GM18502 (cell line): ENCODE results near the gene ARFGEF3.
"Not testable (repeated sequence)": the region's sequence is repeated elsewhere in the genome, so short reads cannot be mapped to it uniquely, and the experiment has no call there.

Experiments
- ATAC-seq: cut with Tn5 transposase; IDR thresholded peaks from one replicate; pipeline ENCODE4 v1.9.1; 2021; ENCODE audit warnings: mild to moderate bottlenecking; ENCODE audit not compliant: unreplicated experiment, poor library complexity

The ARFGEF3 gene

GRCh38 chr6:138161338-138162110, at the start of gene ARFGEF3:
Gene ARFGEF3, plus strand, starts transcription at chr6:138161939. Its CDS starts 148 bp downstream, at chr6:138162087.
- ATAC-seq = peak; percentile 92

- no peak for ATAC-seq
Observed at GRCh38 chr6:138113588-138114210, 48.0 kb upstream of the ARFGEF3 start.

GRCh38 chr6:138115201-138115600, 46.5 kb upstream of the ARFGEF3 start:
- ATAC-seq = no peak

GRCh38 chr6:138115877-138116660, 45.7 kb upstream of the ARFGEF3 start:
- peak; percentile 87 for ATAC-seq

GRCh38 chr6:138116661-138116999, 45.1 kb upstream of the ARFGEF3 start:
- no peak for ATAC-seq

GRCh38 chr6:138117376-138117914, 44.3 kb upstream of the ARFGEF3 start:
- ATAC-seq = no peak

GRCh38 chr6:138119229-138119628, 42.5 kb upstream of the ARFGEF3 start:
- not testable (repeated sequence) for ATAC-seq

- no peak for ATAC-seq
Observed at GRCh38 chr6:138119976-138120375, 41.8 kb upstream of the ARFGEF3 start.

GRCh38 chr6:138124096-138124495, 37.6 kb upstream of the ARFGEF3 start:
- ATAC-seq = no peak

- ATAC-seq = no peak
Observed at GRCh38 chr6:138128096-138128495, 33.6 kb upstream of the ARFGEF3 start.

GRCh38 chr6:138129190-138129589, 32.5 kb upstream of the ARFGEF3 start:
- no peak for ATAC-seq

GRCh38 chr6:138142806-138143205, 18.9 kb upstream of the ARFGEF3 start:
- ATAC-seq = no peak

GRCh38 chr6:138145402-138145801, 16.3 kb upstream of the ARFGEF3 start:
- ATAC-seq = peak; percentile 94

- ATAC-seq = no peak
Observed at GRCh38 chr6:138146544-138146943, 15.2 kb upstream of the ARFGEF3 start.

- no peak for ATAC-seq
Observed at GRCh38 chr6:138155443-138155842, 6.3 kb upstream of the ARFGEF3 start.

- ATAC-seq = no peak
Observed at GRCh38 chr6:138157986-138158638, 3.6 kb upstream of the ARFGEF3 start.

GRCh38 chr6:138159246-138159645, 2.5 kb upstream of the ARFGEF3 start:
- ATAC-seq = no peak

GRCh38 chr6:138160329-138161087, 1.2 kb upstream of the ARFGEF3 start:
- ATAC-seq = no peak

GRCh38 chr6:138161088-138161337, 726 bp upstream of the ARFGEF3 start:
- no peak for ATAC-seq
